GM06990 (cell line): ENCODE data around the gene HIVEP2.
A peak's percentile ranks its signal among the peaks of the same experiment; 100 is the strongest.

Experiments used
- DNase-seq: peaks from one replicate; pipeline ENCODE4 v3.0.0-alpha.2; 2011; ENCODE audit not compliant: insufficient read length; ENCODE audit errors: extremely low read depth
- H3K27me3 ChIP-seq: replicated peaks from 2 replicates; pipeline ENCODE4 v1.6.0; 2011; ENCODE audit warnings: low read length; ENCODE audit not compliant: control insufficient read depth, insufficient read depth
- H3K36me3 ChIP-seq: 2 replicates; pipeline ENCODE4 v1.5.1; 2011; ENCODE audit warnings: low read length; ENCODE audit not compliant: control insufficient read depth, insufficient read depth
- H3K4me3 ChIP-seq: replicated peaks from 2 replicates; pipeline ENCODE4 v1.5.1; 2011; ENCODE audit warnings: low read depth, mild to moderate bottlenecking, control low read depth, low read length
- CTCF ChIP-seq: IDR thresholded peaks from 2 replicates; pipeline ENCODE4 v1.5.1; 2011; ENCODE audit warnings: low read length, control low read depth, mild to moderate bottlenecking, inconsistent platforms; ENCODE audit not compliant: insufficient read depth, poor library complexity, severe bottlenecking

The HIVEP2 gene

GRCh38 chr6:142927271-142927580 lies 17.8 kb downstream of the HIVEP2 start:
- no peaks in the 10 kb centered on the region for H3K36me3 ChIP-seq
- no peak for TF ChIP-seq CTCF
- H3K4me3 ChIP-seq = peak overlapping the region; percentile 87
- H3K27me3 ChIP-seq = no peaks in the 10 kb centered on the region
- DNase-seq = no peak

- H3K27me3 ChIP-seq = no peaks in the 10 kb centered on the region
- no peaks in the 10 kb centered on the region for H3K36me3 ChIP-seq
- DNase-seq = peak; percentile 86
- TF ChIP-seq CTCF = no peak
- peak overlapping the region; percentile 87 for H3K4me3 ChIP-seq
Observed at GRCh38 chr6:142926494-142927270, 18.3 kb downstream of the HIVEP2 start.

- TF ChIP-seq CTCF = no peak
- Histone ChIP-seq H3K36me3 (no peaks in the 10 kb centered on the region), H3K27me3 (no peaks in the 10 kb centered on the region), H3K4me3 (peak overlapping the region; percentile 87)
- no peak for DNase-seq
Observed at GRCh38 chr6:142926177-142926493, 18.8 kb downstream of the HIVEP2 start.

- no peaks in the 10 kb centered on the region for H3K27me3 ChIP-seq
- no peak for DNase-seq
- H3K4me3 ChIP-seq = no peak overlapping the region
- no peak for TF ChIP-seq CTCF
- H3K36me3 ChIP-seq = no peaks in the 10 kb centered on the region
Observed at GRCh38 chr6:142925575-142926110, 19.3 kb downstream of the HIVEP2 start.

- Histone ChIP-seq H3K4me3 (no peak overlapping the region), H3K27me3 (no peaks in the 10 kb centered on the region), H3K36me3 (no peaks in the 10 kb centered on the region; the same call in 1 of the 2 replicates)
- DNase-seq = no peak
- TF ChIP-seq CTCF = no peak
Observed at GRCh38 chr6:142918339-142919042, 26.5 kb downstream of the HIVEP2 start.
